Activated naive CD4-positive, alpha-beta T cell treated with anti-CD3 and anti-CD28 coated beads, Interleukin-2, amount 50 U/mL, for 24 hours (primary cell): Measurements from ENCODE around the gene PKNOX2.

Experiments
- H3K27ac Mint-ChIP-seq: one replicate; pipeline ENCODE4 v1.8.0; 2021; ENCODE audit warnings: mild to moderate bottlenecking, mixed read lengths
- H3K27me3 Mint-ChIP-seq: one replicate; pipeline ENCODE4 v1.8.0; 2021; ENCODE audit warnings: mixed read lengths
- H3K36me3 Mint-ChIP-seq: one replicate; pipeline ENCODE4 v1.8.0; 2021; ENCODE audit warnings: mixed read lengths
- H3K4me1 Mint-ChIP-seq: one replicate; pipeline ENCODE4 v1.8.0; 2021; ENCODE audit warnings: mixed read lengths
- H3K4me3 Mint-ChIP-seq: one replicate; pipeline ENCODE4 v1.8.0; 2021; ENCODE audit warnings: mild to moderate bottlenecking, mixed read lengths
- H3K9me3 Mint-ChIP-seq: one replicate; pipeline ENCODE4 v1.8.0; 2021; ENCODE audit warnings: mixed read lengths

The PKNOX2 gene

GRCh38 chr11:125351033-125351867, 186.7 kb downstream of the PKNOX2 start:
- Mint-ChIP-seq H3K27me3 (no peaks in the 10 kb centered on the region), H3K36me3 (no peaks in the 10 kb centered on the region), H3K27ac (no peak overlapping the region), H3K9me3 (no peaks in the 10 kb centered on the region), H3K4me3 (no peak overlapping the region), H3K4me1 (no peaks in the 10 kb centered on the region)

- Mint-ChIP-seq H3K36me3 (no peaks in the 10 kb centered on the region), H3K9me3 (no peaks in the 10 kb centered on the region), H3K27me3 (no peaks in the 10 kb centered on the region), H3K4me3 (no peak overlapping the region), H3K27ac (no peak overlapping the region), H3K4me1 (no peaks in the 10 kb centered on the region)
Observed at GRCh38 chr11:125351868-125352250, 187.3 kb downstream of the PKNOX2 start.

GRCh38 chr11:125356797-125357196, 192.2 kb downstream of the PKNOX2 start:
- H3K27ac Mint-ChIP-seq: no peak overlapping the region
- H3K36me3 Mint-ChIP-seq: no peaks in the 10 kb centered on the region
- no peaks in the 10 kb centered on the region for H3K27me3 Mint-ChIP-seq
- H3K9me3 Mint-ChIP-seq: no peaks in the 10 kb centered on the region
- H3K4me1 Mint-ChIP-seq: no peaks in the 10 kb centered on the region
- H3K4me3 Mint-ChIP-seq: no peak overlapping the region

GRCh38 chr11:125357551-125357950, 193.0 kb downstream of the PKNOX2 start:
- Mint-ChIP-seq H3K4me3 (no peak overlapping the region), H3K9me3 (no peaks in the 10 kb centered on the region), H3K36me3 (no peaks in the 10 kb centered on the region), H3K27ac (no peak overlapping the region), H3K4me1 (no peaks in the 10 kb centered on the region), H3K27me3 (no peaks in the 10 kb centered on the region)

DNA sequence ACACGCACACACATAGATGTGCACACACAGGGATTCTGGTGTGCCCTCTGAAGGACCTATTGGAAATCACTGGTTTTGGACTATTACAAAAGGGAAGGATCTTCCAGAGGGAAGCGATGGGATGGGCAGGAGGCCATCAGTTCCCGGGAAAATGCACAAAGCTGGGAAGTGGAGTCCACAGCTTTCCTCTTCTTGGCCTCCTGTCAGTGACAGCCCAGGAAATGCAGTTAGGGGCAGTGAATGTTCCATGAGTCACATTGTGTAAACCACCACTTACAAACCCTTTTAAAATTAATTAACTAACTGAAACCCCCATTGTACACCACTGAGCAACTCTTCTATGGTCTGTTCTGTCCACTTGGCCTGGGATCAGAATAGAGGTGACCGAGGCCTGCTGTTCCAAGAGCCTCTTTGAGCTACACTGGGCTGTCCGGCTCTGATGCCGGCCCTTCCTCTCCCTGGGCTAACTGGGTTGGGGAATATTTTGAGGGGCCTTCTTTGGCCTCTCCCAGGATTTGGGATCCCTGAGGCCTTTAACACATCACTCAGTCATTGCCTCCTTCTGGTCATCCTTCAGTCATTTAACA, 193.8 kb downstream of the PKNOX2 start:
- H3K27me3 Mint-ChIP-seq: no peaks in the 10 kb centered on the region
- no peak overlapping the region for H3K27ac Mint-ChIP-seq
- H3K4me1 Mint-ChIP-seq: no peaks in the 10 kb centered on the region
- H3K36me3 Mint-ChIP-seq: no peaks in the 10 kb centered on the region
- no peak overlapping the region for H3K4me3 Mint-ChIP-seq
- H3K9me3 Mint-ChIP-seq: no peaks in the 10 kb centered on the region

DNA sequence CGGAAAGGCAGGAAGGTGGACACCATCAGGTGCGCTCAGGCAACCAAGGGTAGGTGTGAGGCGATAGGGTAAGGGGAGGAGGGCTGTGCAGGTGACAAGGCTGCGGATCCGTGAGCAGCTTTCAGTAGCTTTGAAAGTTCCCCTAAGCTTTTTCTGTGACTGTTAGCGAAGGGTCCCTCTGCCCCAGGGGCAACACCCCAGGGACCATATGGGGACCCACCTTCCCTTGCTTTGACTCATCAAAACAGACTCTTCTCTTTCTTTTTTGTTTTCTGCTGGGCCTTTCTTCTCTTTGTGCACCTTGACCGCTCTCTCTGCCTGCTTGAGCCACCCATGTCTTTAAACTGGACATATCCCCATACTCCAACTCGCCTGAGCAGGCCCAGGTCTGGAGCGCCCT, 194.6 kb downstream of the PKNOX2 start:
- Mint-ChIP-seq H3K36me3 (no peaks in the 10 kb centered on the region), H3K27ac (no peak overlapping the region), H3K27me3 (no peaks in the 10 kb centered on the region), H3K4me3 (no peak overlapping the region), H3K9me3 (no peaks in the 10 kb centered on the region), H3K4me1 (no peaks in the 10 kb centered on the region)

DNA sequence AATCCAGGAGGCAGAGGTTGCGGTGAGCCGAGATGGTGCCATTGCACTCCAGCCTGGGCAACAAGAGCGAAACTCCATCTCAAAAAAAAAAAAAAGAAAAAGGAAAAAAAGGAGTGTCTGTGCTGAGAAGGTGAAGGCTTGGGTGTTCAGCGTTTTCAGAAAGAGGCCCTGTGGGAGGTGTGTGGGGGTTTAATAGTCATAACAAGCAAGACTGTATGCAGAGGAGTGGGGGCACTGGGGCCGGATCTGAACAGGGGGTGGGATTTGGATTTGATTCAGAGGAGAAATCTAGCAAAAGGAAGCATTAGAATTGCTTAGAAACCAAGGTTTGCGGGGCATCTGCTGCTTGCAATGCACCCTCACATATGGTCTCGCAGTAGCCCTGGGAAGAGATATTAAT, 195.5 kb downstream of the PKNOX2 start:
- H3K27ac Mint-ChIP-seq: no peak overlapping the region
- no peak overlapping the region for H3K4me3 Mint-ChIP-seq
- H3K9me3 Mint-ChIP-seq: no peaks in the 10 kb centered on the region
- H3K27me3 Mint-ChIP-seq: no peaks in the 10 kb centered on the region
- no peaks in the 10 kb centered on the region for H3K4me1 Mint-ChIP-seq
- H3K36me3 Mint-ChIP-seq: no peaks in the 10 kb centered on the region

GRCh38 chr11:125364121-125364826, 199.7 kb downstream of the PKNOX2 start:
- no peaks in the 10 kb centered on the region for H3K9me3 Mint-ChIP-seq
- no peaks in the 10 kb centered on the region for H3K36me3 Mint-ChIP-seq
- H3K27ac Mint-ChIP-seq: no peak overlapping the region
- no peak overlapping the region for H3K4me3 Mint-ChIP-seq
- no peaks in the 10 kb centered on the region for H3K4me1 Mint-ChIP-seq
- H3K27me3 Mint-ChIP-seq: no peaks in the 10 kb centered on the region

DNA sequence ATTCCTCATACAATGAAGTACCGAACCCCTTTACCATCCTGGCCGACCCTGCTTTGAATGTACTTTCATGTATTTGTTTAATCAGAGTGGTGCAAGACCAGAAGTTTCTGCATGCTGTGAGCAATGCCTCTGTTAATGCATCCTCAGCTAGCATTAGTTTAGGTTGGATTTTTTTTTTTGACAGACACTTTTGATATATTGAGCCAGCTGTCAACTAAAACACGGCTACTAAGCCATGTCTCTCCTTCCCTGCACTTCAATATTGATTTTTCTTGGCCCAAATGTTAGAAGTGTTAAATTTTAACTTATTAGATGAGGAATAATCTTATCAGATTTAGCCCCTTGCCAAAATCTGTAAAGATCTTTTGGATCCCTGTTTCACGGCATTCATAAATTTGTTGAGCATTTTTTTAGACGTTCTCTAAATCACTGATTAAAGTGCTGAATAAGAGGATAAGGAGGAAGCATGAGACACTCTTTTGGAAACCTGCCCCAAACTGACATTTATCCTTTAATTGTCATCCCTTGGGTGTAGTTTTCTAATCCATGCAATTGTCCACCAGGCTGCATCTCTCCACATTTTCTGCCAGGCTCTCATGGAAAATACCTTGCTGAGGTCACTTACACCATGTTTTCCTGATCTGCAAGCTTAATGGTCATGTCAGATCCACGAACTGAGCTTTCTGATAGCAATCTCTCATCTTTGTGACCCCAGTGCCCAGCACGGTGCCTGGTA, 200.8 kb downstream of the PKNOX2 start:
- H3K27me3 Mint-ChIP-seq: no peaks in the 10 kb centered on the region
- H3K9me3 Mint-ChIP-seq: no peaks in the 10 kb centered on the region
- no peak overlapping the region for H3K4me3 Mint-ChIP-seq
- H3K27ac Mint-ChIP-seq: no peak overlapping the region
- no peaks in the 10 kb centered on the region for H3K36me3 Mint-ChIP-seq
- no peaks in the 10 kb centered on the region for H3K4me1 Mint-ChIP-seq

DNA sequence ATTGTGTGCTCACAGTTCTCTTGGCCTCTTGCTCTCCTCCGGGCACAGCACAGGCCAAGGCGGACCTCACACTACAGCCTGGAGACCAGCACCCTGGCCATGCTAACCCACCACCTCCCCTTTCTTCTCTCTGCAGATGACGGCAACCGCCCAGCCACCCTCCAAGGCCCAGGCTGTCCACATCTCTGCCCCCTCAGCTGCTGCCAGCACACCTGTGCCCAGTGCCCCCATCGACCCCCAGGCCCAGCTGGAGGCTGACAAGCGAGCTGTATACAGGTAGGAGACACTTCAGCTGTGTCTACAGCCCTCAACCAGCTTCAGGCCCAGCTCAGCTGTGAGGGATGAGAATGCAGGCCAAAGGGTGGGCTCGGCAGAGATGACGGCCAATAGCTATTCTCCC, 203.2 kb downstream of the PKNOX2 start:
- Mint-ChIP-seq H3K36me3 (no peaks in the 10 kb centered on the region), H3K9me3 (no peaks in the 10 kb centered on the region), H3K27ac (no peak overlapping the region), H3K4me3 (no peak overlapping the region), H3K27me3 (peaks cover 8% of the 10 kb centered on the region), H3K4me1 (no peaks in the 10 kb centered on the region)

GRCh38 chr11:125368757-125369156, 204.2 kb downstream of the PKNOX2 start:
- Mint-ChIP-seq H3K4me3 (no peak overlapping the region), H3K9me3 (no peaks in the 10 kb centered on the region), H3K27ac (no peak overlapping the region), H3K4me1 (no peaks in the 10 kb centered on the region), H3K27me3 (peaks cover 9% of the 10 kb centered on the region), H3K36me3 (no peaks in the 10 kb centered on the region)

- Mint-ChIP-seq H3K27ac (no peak overlapping the region), H3K27me3 (peaks cover 12% of the 10 kb centered on the region), H3K36me3 (no peaks in the 10 kb centered on the region), H3K4me3 (no peak overlapping the region), H3K4me1 (no peaks in the 10 kb centered on the region), H3K9me3 (no peaks in the 10 kb centered on the region)
Observed at GRCh38 chr11:125369808-125370207, 205.3 kb downstream of the PKNOX2 start.

- H3K27ac Mint-ChIP-seq: no peak overlapping the region
- H3K4me1 Mint-ChIP-seq: no peaks in the 10 kb centered on the region
- no peak overlapping the region for H3K4me3 Mint-ChIP-seq
- no peaks in the 10 kb centered on the region for H3K9me3 Mint-ChIP-seq
- H3K27me3 Mint-ChIP-seq: peaks cover 12% of the 10 kb centered on the region
- H3K36me3 Mint-ChIP-seq: no peaks in the 10 kb centered on the region
Observed at GRCh38 chr11:125370561-125371389, 206.2 kb downstream of the PKNOX2 start.

GRCh38 chr11:125371431-125371935, 206.9 kb downstream of the PKNOX2 start:
- no peak overlapping the region for H3K27ac Mint-ChIP-seq
- H3K36me3 Mint-ChIP-seq: no peaks in the 10 kb centered on the region
- no peak overlapping the region for H3K4me3 Mint-ChIP-seq
- H3K9me3 Mint-ChIP-seq: no peaks in the 10 kb centered on the region
- peaks cover 12% of the 10 kb centered on the region for H3K27me3 Mint-ChIP-seq
- H3K4me1 Mint-ChIP-seq: no peaks in the 10 kb centered on the region

GRCh38 chr11:125372088-125372487, 207.5 kb downstream of the PKNOX2 start:
- H3K27me3 Mint-ChIP-seq: peaks cover 12% of the 10 kb centered on the region
- no peak overlapping the region for H3K4me3 Mint-ChIP-seq
- H3K9me3 Mint-ChIP-seq: no peaks in the 10 kb centered on the region

More at GRCh38 chr11:125372088-125372487, 207.5 kb downstream of the PKNOX2 start:
- no peaks in the 10 kb centered on the region for H3K4me1 Mint-ChIP-seq
- no peaks in the 10 kb centered on the region for H3K36me3 Mint-ChIP-seq
- H3K27ac Mint-ChIP-seq: no peak overlapping the region
